GM12801 (cell line): ENCODE data around the gene HNRNPR.

Source experiments
- CTCF ChIP-seq: IDR thresholded peaks from one replicate; pipeline ENCODE4 v1.5.1; 2011; ENCODE audit warnings: control low read depth; ENCODE audit not compliant: insufficient read length; ENCODE audit errors: extremely low read depth

HNRNPR gene

GRCh38 chr1:23370709-23371584 lies 26.9 kb upstream of the HNRNPR start:
- TF ChIP-seq CTCF, result no peak

- no peak for TF ChIP-seq CTCF
Observed at GRCh38 chr1:23370330-23370708, 26.2 kb upstream of the HNRNPR start.

GRCh38 chr1:23369335-23370013 lies 25.4 kb upstream of the HNRNPR start, which contains the start of gene ZNF436:
ZNF436 (minus strand) TSS chr1:23369836; CDS start chr1:23368005, 1,831 bp downstream.
- no peak for TF ChIP-seq CTCF

- no peak for TF ChIP-seq CTCF
Observed at GRCh38 chr1:23368562-23369334, 24.7 kb upstream of the HNRNPR start.

GRCh38 chr1:23367791-23368561 lies 23.9 kb upstream of the HNRNPR start:
- TF ChIP-seq CTCF, result no peak

GRCh38 chr1:23367451-23367790 lies 23.3 kb upstream of the HNRNPR start:
- TF ChIP-seq CTCF, result no peak
